Uterus (tissue), 4 donors: ENCODE data around the gene GRIK2. TPM values are rescaled to one million over a fixed set of nuclear protein-coding genes. Genes with fewer than 3 reads are reported as not detected.

ENCODE experiments used
- DNase-seq, 2 donors: peaks; one replicate each; pipeline ENCODE4 v3.0.0-alpha.2; 2019 to 2020
- H3K27ac ChIP-seq, 2 donors: fragments of 200-600 bp; sonication (generic); 1 replicate in 1 of 2; 2 replicates in 1 of 2; pipeline ENCODE4 v1.5.1; 2016 to 2018
- H3K27me3 ChIP-seq, 2 donors: fragments of 200-600 bp; sonication (generic); one replicate each; pipeline ENCODE4 v1.5.1; 2018 to 2019; ENCODE audit warnings: control low read depth in 1 of 2
- H3K36me3 ChIP-seq, 2 donors: fragments of 200-600 bp; sonication (generic); one replicate each; pipeline ENCODE4 v1.5.1; 2019; ENCODE audit warnings: control low read depth in 1 of 2
- H3K4me1 ChIP-seq, 2 donors: fragments of 200-600 bp; sonication (generic); one replicate each; pipeline ENCODE4 v1.5.1; 2018 to 2019; ENCODE audit warnings: control low read depth in 1 of 2
- H3K4me3 ChIP-seq, 2 donors: fragments of 200-600 bp; sonication (generic); 1 replicate in 1 of 2; 2 replicates in 1 of 2; pipeline ENCODE4 v1.5.1; 2018 to 2019; ENCODE audit warnings: mild to moderate bottlenecking in 1 of 2
- H3K9me3 ChIP-seq, 2 donors: fragments of 200-600 bp; sonication (generic); one replicate each; pipeline ENCODE4 v1.5.1; 2019; ENCODE audit warnings: control low read depth in 1 of 2
- POLR2A ChIP-seq, 2 donors: fragments of 450-650 bp; IDR thresholded peaks; one replicate each; pipeline ENCODE4 v1.6.1; 2016; ENCODE audit warnings: antibody characterized with exemption in 2 of 2, mild to moderate bottlenecking in 1 of 2, moderate library complexity in 1 of 2
- intact Hi-C: fragments of 100-400 bp; cut with DNase I; formaldehyde crosslinking; loops from one replicate; pipeline ENCODE4 v1.15.1; 2023; ENCODE audit warnings: low total_unique reads
- total RNA-seq, 4 donors: library from RNA; depleted of rRNA in 3 of 4; stranded (reverse); fragments of >200 nt in 3 of 4; gene quantifications; one replicate each; pipeline versions ENCODE4 v1.1.0 to v1.2.4, GENCODE V29; 2014 to 2023
- TF ChIP-seq, protein P1 (sequence below), 4 experiments: fragments of 200-600 bp in 2 of 4; fragments of 450-650 bp in 2 of 4; sonication (generic) in 2 of 4; IDR thresholded peaks; one replicate each; pipeline ENCODE4 v1.5.1; 2016 to 2019; ENCODE audit warnings: antibody characterized with exemption in 4 of 4, mild to moderate bottlenecking in 2 of 4, moderate library complexity in 1 of 4
- donor health status: DM: yes; HTN: yes; CAD: no.

Gene GRIK2
- total RNA-seq, 4 donors from 2014 or later, result 0.76 to 13.1 TPM; not detected in 2

DNA sequence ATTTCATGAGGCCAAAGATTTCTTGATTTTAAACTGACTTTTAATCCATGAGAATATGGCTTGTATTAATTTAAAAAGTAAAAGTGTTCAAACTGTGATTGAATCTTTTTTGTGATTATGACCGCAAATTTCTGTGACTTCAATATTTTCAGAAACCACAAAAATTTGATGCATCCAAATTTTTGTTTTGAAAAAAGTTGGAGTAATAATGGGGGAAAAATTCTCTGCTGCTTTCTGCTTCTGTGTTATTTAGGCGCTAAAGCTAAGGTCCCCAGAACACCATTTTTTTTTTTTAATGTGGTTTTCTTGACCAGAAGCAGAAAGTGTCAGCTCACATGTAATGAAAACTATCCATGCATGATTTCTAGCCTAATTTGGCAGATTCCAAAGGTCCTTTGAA, 65.3 kb downstream of the GRIK2 start:
- TF ChIP-seq, protein P1, sequence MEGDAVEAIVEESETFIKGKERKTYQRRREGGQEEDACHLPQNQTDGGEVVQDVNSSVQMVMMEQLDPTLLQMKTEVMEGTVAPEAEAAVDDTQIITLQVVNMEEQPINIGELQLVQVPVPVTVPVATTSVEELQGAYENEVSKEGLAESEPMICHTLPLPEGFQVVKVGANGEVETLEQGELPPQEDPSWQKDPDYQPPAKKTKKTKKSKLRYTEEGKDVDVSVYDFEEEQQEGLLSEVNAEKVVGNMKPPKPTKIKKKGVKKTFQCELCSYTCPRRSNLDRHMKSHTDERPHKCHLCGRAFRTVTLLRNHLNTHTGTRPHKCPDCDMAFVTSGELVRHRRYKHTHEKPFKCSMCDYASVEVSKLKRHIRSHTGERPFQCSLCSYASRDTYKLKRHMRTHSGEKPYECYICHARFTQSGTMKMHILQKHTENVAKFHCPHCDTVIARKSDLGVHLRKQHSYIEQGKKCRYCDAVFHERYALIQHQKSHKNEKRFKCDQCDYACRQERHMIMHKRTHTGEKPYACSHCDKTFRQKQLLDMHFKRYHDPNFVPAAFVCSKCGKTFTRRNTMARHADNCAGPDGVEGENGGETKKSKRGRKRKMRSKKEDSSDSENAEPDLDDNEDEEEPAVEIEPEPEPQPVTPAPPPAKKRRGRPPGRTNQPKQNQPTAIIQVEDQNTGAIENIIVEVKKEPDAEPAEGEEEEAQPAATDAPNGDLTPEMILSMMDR (IDR thresholded peaks at IDR 0.05), result no peak
- TF ChIP-seq POLR2A (IDR thresholded peaks at IDR 0.05), result no peak
- Histone ChIP-seq H3K36me3 (no peaks in the 10 kb centered on the region), H3K27me3 (no peaks in the 10 kb centered on the region), H3K4me1 (no peaks in the 10 kb centered on the region), H3K9me3 (no peaks in the 10 kb centered on the region), H3K27ac (no peak overlapping the region), H3K4me3 (no peak overlapping the region)
- intact Hi-C loops, result no loop called here
- no peak for DNase-seq

- Histone ChIP-seq H3K4me1 (no peaks in the 10 kb centered on the region), H3K36me3 (no peaks in the 10 kb centered on the region), H3K4me3 (no peak overlapping the region), H3K27me3 (no peaks in the 10 kb centered on the region), H3K27ac (no peak overlapping the region), H3K9me3 (no peaks in the 10 kb centered on the region)
- intact Hi-C loops, result no loop called here
- DNase-seq, result no peak
- TF ChIP-seq, protein P1 (IDR thresholded peaks at IDR 0.05), result no peak
- no peak for TF ChIP-seq POLR2A (IDR thresholded peaks at IDR 0.05)
These were observed 69.1 kb downstream of the GRIK2 start for GRCh38 chr6:101462576-101462975.

DNA sequence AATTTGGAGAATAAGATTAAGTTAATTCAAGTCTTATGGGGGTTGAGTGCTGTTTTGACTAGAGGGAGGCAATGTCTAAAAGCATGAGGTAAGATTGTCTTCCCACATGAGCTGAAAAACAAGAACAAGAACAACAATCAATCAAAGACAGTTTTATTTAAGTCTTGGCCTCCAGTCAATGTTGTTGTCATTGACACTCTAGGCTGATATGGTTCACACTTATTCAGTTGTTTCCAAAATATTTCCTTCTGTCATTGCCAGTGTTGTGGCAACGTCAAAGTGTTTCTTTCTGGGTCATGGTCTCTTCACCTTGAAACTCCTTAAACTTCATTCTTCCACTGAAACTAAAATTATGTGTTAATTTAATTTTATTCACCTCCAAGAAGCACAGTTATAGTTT, 72.4 kb downstream of the GRIK2 start:
- H3K4me3 ChIP-seq, result no peak overlapping the region
- H3K27ac ChIP-seq, result no peak overlapping the region
- H3K9me3 ChIP-seq, result no peaks in the 10 kb centered on the region
- no peaks in the 10 kb centered on the region for H3K4me1 ChIP-seq
- no peak for DNase-seq
- no peaks in the 10 kb centered on the region for H3K27me3 ChIP-seq
- no peaks in the 10 kb centered on the region for H3K36me3 ChIP-seq
- intact Hi-C loops, result no loop called here
- TF ChIP-seq, protein P1 (IDR thresholded peaks at IDR 0.05), result no peak
- no peak for TF ChIP-seq POLR2A (IDR thresholded peaks at IDR 0.05)

DNA sequence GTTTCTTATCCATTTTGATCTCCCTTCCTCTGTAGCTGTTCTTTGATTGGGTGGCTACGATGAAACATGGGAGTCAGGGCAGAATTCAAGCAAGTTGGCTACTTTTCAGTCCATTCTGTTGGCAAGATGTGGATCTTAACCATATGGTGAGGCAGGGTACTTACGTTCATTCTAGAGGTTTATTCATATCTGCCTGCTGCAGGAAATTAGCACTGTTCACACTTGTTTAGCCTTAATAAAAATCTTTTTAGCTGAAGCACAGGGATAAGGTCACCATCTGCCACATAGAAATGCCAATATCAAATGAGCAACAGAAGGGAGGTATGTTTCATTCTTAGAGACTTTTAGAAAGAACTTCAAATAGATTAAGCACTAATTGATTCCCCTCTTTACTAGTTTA, 83.9 kb downstream of the GRIK2 start:
- Histone ChIP-seq H3K4me3 (no peak overlapping the region), H3K36me3 (no peaks in the 10 kb centered on the region), H3K27me3 (no peaks in the 10 kb centered on the region), H3K9me3 (no peaks in the 10 kb centered on the region), H3K27ac (no peak overlapping the region), H3K4me1 (no peaks in the 10 kb centered on the region)
- TF ChIP-seq POLR2A (IDR thresholded peaks at IDR 0.05), result no peak
- TF ChIP-seq, protein P1 (IDR thresholded peaks at IDR 0.05), result no peak
- intact Hi-C loops, result no loop called here
- DNase-seq, result no peak

DNA sequence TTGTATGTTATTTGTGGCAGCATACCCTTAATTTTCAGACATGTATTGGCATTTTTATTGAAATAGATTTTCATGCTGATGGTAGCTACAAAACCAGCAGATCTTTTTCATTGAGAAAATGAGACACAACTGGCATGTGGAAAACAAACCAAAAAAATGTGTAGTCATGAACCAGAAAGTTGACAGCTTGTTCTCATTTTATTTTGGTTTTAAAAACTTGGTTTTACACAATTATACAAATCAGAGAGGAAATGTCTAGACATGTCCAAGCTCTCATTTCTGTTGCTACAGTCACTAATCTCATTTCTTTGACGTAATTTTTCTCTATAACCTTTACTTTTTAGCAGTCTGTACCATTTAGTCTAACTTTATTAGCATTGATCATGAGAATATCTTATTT, 85.4 kb downstream of the GRIK2 start:
- DNase-seq, result no peak
- Histone ChIP-seq H3K4me1 (no peaks in the 10 kb centered on the region), H3K9me3 (no peaks in the 10 kb centered on the region), H3K36me3 (no peaks in the 10 kb centered on the region), H3K4me3 (no peak overlapping the region), H3K27me3 (no peaks in the 10 kb centered on the region), H3K27ac (no peak overlapping the region)
- TF ChIP-seq, protein P1 (IDR thresholded peaks at IDR 0.05), result no peak
- no peak for TF ChIP-seq POLR2A (IDR thresholded peaks at IDR 0.05)
- intact Hi-C loops, result no loop called here
